ENCODE results near the gene ITGB5.

ITGB5 gene

DNA sequence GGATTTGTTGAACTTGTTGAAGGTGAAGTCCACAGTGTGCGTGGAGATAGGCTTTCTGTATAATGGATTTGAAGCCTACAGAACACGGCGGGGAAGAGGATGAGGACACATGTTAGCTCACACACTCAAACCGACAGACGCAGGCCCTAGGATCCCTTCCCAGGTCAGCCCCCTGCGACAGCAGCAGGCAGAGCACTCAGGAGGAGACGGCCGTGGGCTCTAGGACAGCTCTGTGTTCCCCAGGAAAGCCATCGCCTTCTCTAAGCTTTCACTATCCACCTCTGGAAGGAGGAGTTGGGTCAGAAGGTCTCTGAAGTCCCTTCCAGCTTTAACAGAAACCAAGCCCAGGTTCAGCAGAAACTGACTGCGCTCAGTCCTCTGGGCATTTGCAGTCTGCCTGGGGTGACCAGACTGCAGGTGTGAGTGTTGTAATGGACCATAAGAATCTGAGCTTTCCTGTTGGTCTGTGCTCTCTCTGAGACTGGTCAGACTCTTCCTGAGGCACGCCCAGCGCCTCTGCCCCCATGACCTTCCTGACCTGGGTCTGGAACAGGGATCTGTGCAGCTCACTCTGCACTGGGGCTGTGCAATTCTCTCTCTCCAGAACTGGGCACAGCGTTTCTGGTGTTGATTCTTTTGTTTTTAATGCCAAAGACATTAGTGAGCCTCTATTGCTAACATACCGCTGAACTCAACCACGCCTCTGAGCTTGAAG, 123.4 kb downstream of the ITGB5 start:
- no peak for TF ChIP-seq ZFX (IDR thresholded peaks at IDR 0.05; ENCODE audit: borderline replicate concordance)
- TF ChIP-seq CTCF (IDR thresholded peaks at IDR 0.05), result no peak

GRCh38 chr3:124763206-124763605, 124.0 kb downstream of the ITGB5 start:
- H3K27ac ChIP-seq, result peak overlapping the region; percentile 61

More for the DNA sequence above, 123.4 kb downstream of the ITGB5 start:
- H3K27ac ChIP-seq, result peak overlapping the region; percentile 61; the same call in 1 of the 2 replicates

GRCh38 chr3:124762661-124763011, 124.5 kb downstream of the ITGB5 start:
- TF ChIP-seq CTCF (IDR thresholded peaks at IDR 0.05), result no peak
- TF ChIP-seq ZFX (IDR thresholded peaks at IDR 0.05; ENCODE audit: borderline replicate concordance), result no peak
- peak overlapping the region; percentile 61 for H3K27ac ChIP-seq

More at GRCh38 chr3:124763206-124763605, 124.0 kb downstream of the ITGB5 start:
- TF ChIP-seq CTCF (IDR thresholded peaks at IDR 0.05), result no peak
- no peak for TF ChIP-seq ZFX (IDR thresholded peaks at IDR 0.05; ENCODE audit: borderline replicate concordance)

- H3K27ac ChIP-seq, result peak overlapping the region; percentile 61
- TF ChIP-seq CTCF (IDR thresholded peaks at IDR 0.05) (no peak), ZFX (IDR thresholded peaks at IDR 0.05; ENCODE audit: borderline replicate concordance) (no peak)
Observed at GRCh38 chr3:124761935-124762660, 125.1 kb downstream of the ITGB5 start.

DNA sequence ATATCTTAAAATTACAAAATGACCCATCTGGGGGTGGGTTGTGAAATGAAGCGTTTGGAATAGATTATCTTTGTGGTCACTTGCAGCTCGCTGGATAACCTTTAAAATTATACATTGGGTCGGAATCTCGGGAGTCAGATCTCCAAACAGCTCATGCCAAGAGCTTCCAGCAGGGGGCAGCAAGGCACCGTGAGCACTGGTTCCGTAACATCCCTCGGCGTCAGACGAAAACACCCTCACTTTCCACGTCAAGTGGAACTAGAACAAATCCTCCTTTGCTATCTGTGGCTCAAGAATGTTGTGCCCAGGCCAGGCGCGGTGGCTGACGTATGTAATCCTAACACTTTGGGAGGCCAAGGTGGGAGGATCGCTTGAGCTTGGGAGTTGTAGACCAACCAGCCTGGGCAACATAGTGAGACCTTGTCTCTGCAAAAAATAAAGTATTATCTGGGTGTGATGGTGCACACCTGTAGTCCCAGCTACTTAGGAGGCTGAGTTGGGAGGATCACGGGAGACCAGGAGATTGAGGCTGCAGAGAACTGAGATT, 125.8 kb downstream of the ITGB5 start:
- H3K27ac ChIP-seq, result peak overlapping the region; percentile 61
- TF ChIP-seq CTCF (IDR thresholded peaks at IDR 0.05) (peak; percentile 95), ZFX (IDR thresholded peaks at IDR 0.05; ENCODE audit: borderline replicate concordance) (no peak)

DNA sequence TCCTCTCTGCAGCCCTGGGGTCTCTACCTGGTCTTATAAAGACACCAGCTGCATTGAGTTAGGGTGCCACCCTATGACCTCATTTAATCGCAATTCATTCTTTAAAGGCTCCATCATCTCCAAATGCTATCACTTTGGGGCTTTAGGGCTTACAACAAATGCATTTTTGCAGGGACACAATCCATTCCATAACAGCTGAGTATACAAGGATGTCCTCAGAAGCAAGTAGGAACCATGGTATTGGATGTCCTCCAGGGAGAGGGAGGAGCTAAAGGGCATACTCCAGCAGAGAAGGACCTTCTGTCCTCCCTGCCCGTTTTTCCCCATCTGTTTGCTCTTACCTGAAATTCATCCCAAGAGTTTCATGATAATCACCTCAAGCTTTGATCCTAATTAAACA, 126.6 kb downstream of the ITGB5 start:
- TF ChIP-seq CTCF (IDR thresholded peaks at IDR 0.05), result no peak
- TF ChIP-seq ZFX (IDR thresholded peaks at IDR 0.05; ENCODE audit: borderline replicate concordance), result no peak
- H3K27ac ChIP-seq, result peak overlapping the region; percentile 61
